H1 (cell line): ENCODE measurements around the gene PRXL2A. TPM values are rescaled to one million over a fixed set of nuclear protein-coding genes. Genes with fewer than 3 reads are reported as not detected.
A peak's percentile ranks its signal among the peaks of the same experiment; 100 is the strongest.

Experiments
- CTCF ChIA-PET: fragments of 300-600 bp; sonication (Branson Sonifier 250); formaldehyde crosslinking; loops from one replicate; lab custom pipeline; 2021; ENCODE audit not compliant: partially characterized antibody; lab: Charles Lee
- POLR2A ChIA-PET: fragments of 300-600 bp; sonication (Branson Sonifier 250); formaldehyde crosslinking; loops from one replicate; lab custom pipeline; 2021; ENCODE audit warnings: inconsistent platforms; ENCODE audit not compliant: partially characterized antibody; lab: Charles Lee
- DNase-seq, 2 experiments: peaks; one replicate each; pipeline versions ENCODE4 v3.0.0 to v3.0.0-alpha.2; 2010 to 2022; ENCODE audit warnings: low spot score in 2 of 2, low read depth in 1 of 2, mixed read lengths in 1 of 2
- FAIRE-seq: peaks from 2 replicates; lab custom pipeline; 2011; peaks lifted over from hg19 to GRCh38; lab: Jason Lieb, UNC
- H2AFZ ChIP-seq: 2 replicates; pipeline ENCODE4 v1.8.1; 2012; ENCODE audit warnings: low read length, inconsistent platforms
- H2AK5ac ChIP-seq: 2 replicates; pipeline ENCODE4 v1.6.1; 2013; ENCODE audit warnings: low read depth, low read length
- H2BK120ac ChIP-seq: replicated peaks from 2 replicates; pipeline ENCODE3; 2013; ENCODE audit warnings: low read depth, low read length, inconsistent platforms
- H2BK12ac ChIP-seq: 2 replicates; pipeline ENCODE4 v1.6.1; 2013; ENCODE audit warnings: low read depth, low read length
- H2BK15ac ChIP-seq: 2 replicates; pipeline ENCODE4 v1.6.1; 2013; ENCODE audit warnings: low read length
- H2BK20ac ChIP-seq: 2 replicates; pipeline ENCODE4 v1.6.1; 2013; ENCODE audit warnings: low read length
- H2BK5ac ChIP-seq: 2 replicates; pipeline ENCODE4 v1.6.1; 2013; ENCODE audit warnings: low read depth, low read length
- H3K14ac ChIP-seq: 2 replicates; pipeline ENCODE4 v1.6.1; 2013; ENCODE audit warnings: inconsistent platforms; ENCODE audit not compliant: insufficient read length
- H3K18ac ChIP-seq: 2 replicates; pipeline ENCODE4 v1.6.1; 2013; ENCODE audit warnings: low read length; ENCODE audit errors: extremely low read depth
- H3K23ac ChIP-seq: 2 replicates; pipeline ENCODE4 v1.6.1; 2013; ENCODE audit warnings: inconsistent platforms; ENCODE audit not compliant: insufficient read length
- H3K23me2 ChIP-seq: 2 replicates; pipeline ENCODE4 v1.6.1; 2013; ENCODE audit warnings: low read depth, low read length
- H3K27ac ChIP-seq: 2 replicates; pipeline ENCODE4 v1.6.1; 2011; ENCODE audit warnings: low read depth, low read length, inconsistent platforms
- H3K27me3 ChIP-seq, 4 experiments: replicated peaks in 1 of 4; 1 replicate in 1 of 4; 2 replicates in 3 of 4; pipeline versions ENCODE4 v1.6.1 to v1.8.1; 2011 to 2013; ENCODE audit warnings: low read length in 3 of 4, mild to moderate bottlenecking in 3 of 4, inconsistent platforms in 2 of 4, mixed read lengths in 2 of 4, moderate library complexity in 1 of 4; ENCODE audit not compliant: control insufficient read depth in 3 of 4, insufficient read depth in 3 of 4; ENCODE audit errors: extremely low read depth in 1 of 4
- H3K36me3 ChIP-seq, 4 experiments: 2 replicates each; pipeline versions ENCODE4 v1.6.1 to v1.8.1; 2011 to 2013; ENCODE audit warnings: mild to moderate bottlenecking in 4 of 4, low read length in 3 of 4, moderate library complexity in 2 of 4, control low read depth in 1 of 4, inconsistent platforms in 1 of 4; ENCODE audit not compliant: insufficient read depth in 4 of 4, control insufficient read depth in 2 of 4
- H3K4ac ChIP-seq: replicated peaks from 2 replicates; pipeline ENCODE3; 2013; ENCODE audit warnings: low read length, low read depth, mixed read lengths, inconsistent platforms; ENCODE audit not compliant: insufficient read length
- H3K4me1 ChIP-seq, 4 experiments: replicated peaks in 1 of 4; 1 replicate in 1 of 4; 2 replicates in 3 of 4; pipeline versions ENCODE4 v1.6.1 to v1.8.1; 2011 to 2013; ENCODE audit warnings: low read length in 3 of 4, inconsistent platforms in 2 of 4, mixed read lengths in 1 of 4; ENCODE audit not compliant: insufficient read depth in 4 of 4, control insufficient read depth in 3 of 4
- H3K4me2 ChIP-seq, 2 experiments: 2 replicates each; pipeline versions ENCODE4 v1.6.1 to v1.8.1; 2011 to 2013; ENCODE audit warnings: low read depth in 2 of 2, low read length in 2 of 2, control low read depth in 1 of 2, inconsistent platforms in 1 of 2, mild to moderate bottlenecking in 1 of 2; ENCODE audit not compliant: insufficient read depth in 1 of 2
- H3K4me3 ChIP-seq, 4 experiments: fragments of 200-600, 300-600 bp in 1 of 4; sonication (generic), shearing (Covaris generic), sonication (Bioruptor Twin) in 1 of 4; 2 replicates each; pipeline versions ENCODE4 v1.5.1 to v1.8.1; 2011 to 2016; ENCODE audit warnings: low read length in 4 of 4, low read depth in 3 of 4, control low read depth in 2 of 4, inconsistent platforms in 2 of 4, mild to moderate bottlenecking in 2 of 4, mixed read lengths in 1 of 4, moderate library complexity in 1 of 4; ENCODE audit not compliant: insufficient read depth in 2 of 4; ENCODE audit errors: extremely low read depth in 1 of 4
- H3K56ac ChIP-seq: replicated peaks from 2 replicates; pipeline ENCODE3; 2013; ENCODE audit warnings: low read depth, mild to moderate bottlenecking, mixed read lengths, low read length, inconsistent platforms; ENCODE audit not compliant: insufficient read length
- H3K79me1 ChIP-seq: 2 replicates; pipeline ENCODE4 v1.6.1; 2013; ENCODE audit warnings: low read depth, low read length, control low read depth
- H3K79me2 ChIP-seq, 2 experiments: 2 replicates each; pipeline versions ENCODE4 v1.6.1 to v1.8.1; 2012 to 2013; ENCODE audit warnings: low read length in 2 of 2, mild to moderate bottlenecking in 2 of 2, inconsistent platforms in 1 of 2; ENCODE audit not compliant: insufficient read depth in 2 of 2, control insufficient read depth in 1 of 2
- H3K9ac ChIP-seq, 4 experiments: replicated peaks in 1 of 4; 1 replicate in 1 of 4; 2 replicates in 3 of 4; pipeline versions ENCODE4 v1.6.1 to v1.8.1; 2011 to 2013; ENCODE audit warnings: low read depth in 3 of 4, low read length in 3 of 4, control low read depth in 2 of 4, mild to moderate bottlenecking in 2 of 4, moderate library complexity in 2 of 4, inconsistent platforms in 1 of 4; ENCODE audit errors: extremely low read depth in 1 of 4
- H3K9me3 ChIP-seq, 2 experiments: 2 replicates each; pipeline versions ENCODE4 v1.6.1 to v1.8.1; 2012 to 2013; ENCODE audit warnings: mild to moderate bottlenecking in 2 of 2, moderate library complexity in 2 of 2, control low read depth in 1 of 2, inconsistent platforms in 1 of 2, low read depth in 1 of 2, low read length in 1 of 2, mixed read lengths in 1 of 2; ENCODE audit not compliant: insufficient read depth in 2 of 2
- H4K20me1 ChIP-seq, 2 experiments: replicated peaks in 1 of 2; 2 replicates each; pipeline versions ENCODE3 to v1.8.1; 2011 to 2013; ENCODE audit warnings: inconsistent platforms in 2 of 2, low read length in 2 of 2, mild to moderate bottlenecking in 1 of 2; ENCODE audit not compliant: insufficient read depth in 2 of 2, control insufficient read depth in 1 of 2
- H4K5ac ChIP-seq: 2 replicates; pipeline ENCODE4 v1.6.1; 2013; ENCODE audit warnings: low read length, low read depth, mixed read lengths, inconsistent platforms; ENCODE audit not compliant: insufficient read length
- H4K8ac ChIP-seq: 2 replicates; pipeline ENCODE4 v1.8.0; 2013; ENCODE audit warnings: mild to moderate bottlenecking, moderate library complexity, low read length, inconsistent platforms; ENCODE audit not compliant: insufficient read depth; ENCODE audit errors: extremely low read depth
- H4K91ac ChIP-seq: replicated peaks from 2 replicates; pipeline ENCODE3; 2013; ENCODE audit warnings: low read length, mixed read lengths, inconsistent platforms; ENCODE audit not compliant: insufficient read length
- GTF2F1 ChIP-seq: IDR thresholded peaks from 2 replicates; pipeline ENCODE4 v1.6.1; 2012; ENCODE audit warnings: low read depth, low read length, improper control_type of control experiment, borderline replicate concordance
- JUND ChIP-seq: IDR thresholded peaks from 2 replicates; pipeline ENCODE4 v1.6.1; 2011; ENCODE audit warnings: mild to moderate bottlenecking, improper control_type of control experiment, low read length
- NANOG ChIP-seq: IDR thresholded peaks from 2 replicates; pipeline ENCODE4 v1.6.1; 2011; ENCODE audit warnings: low read length, low read depth, mild to moderate bottlenecking, inconsistent platforms; ENCODE audit not compliant: insufficient read depth, poor library complexity, severe bottlenecking
- PHF8 ChIP-seq: fragments of 200-600 bp; sonication (generic); conservative IDR thresholded peaks from 2 replicates; pipeline ENCODE4 v1.7.1; 2012; ENCODE audit warnings: low read depth, mild to moderate bottlenecking, inconsistent platforms, low read length, moderate library complexity
- WGBS, 2 experiments: shearing (Covaris generic) in 1 of 2; methylation state at CpG; one replicate each; pipeline versions ENCODE4 v1.1.6 to v1.1.7; 2013 to 2015; ENCODE audit warnings: low lambda C conversion rate in 2 of 2, mixed read lengths in 2 of 2, inconsistent platforms in 1 of 2, low coverage in 1 of 2, missing lambda C conversion rate in 1 of 2; ENCODE audit not compliant: insufficient replicate concordance in 2 of 2, insufficient coverage in 1 of 2, insufficient read length in 1 of 2; ENCODE audit errors: extremely low coverage in 1 of 2, missing lambda C conversion rate in 1 of 2; 5-methylcytosine and 5-hydroxymethylcytosine counted together
- polyA plus RNA-seq, 7 experiments: library from polyadenylated mRNA; depleted of rRNA in 3 of 7; stranded (reverse) in 5 of 7; unstranded in 2 of 7; fragments of >200 nt in 5 of 7; fragments of 200-250 nt in 2 of 7; gene quantifications; 1 replicate in 5 of 7; 2 replicates in 1 of 7; 4 replicates in 1 of 7; pipeline versions ENCODE4 v1.2.1 to v1.2.3, GENCODE V29; 2011 to 2013; ENCODE audit warnings: missing spikeins in 2 of 7, mixed read lengths in 2 of 7
- total RNA-seq: library from RNA; stranded (reverse); fragmentation: NEBNext Ultra II Directional; extraction: Animal tissue kit (Norgen Biotek cat#: 25700); gene quantifications from 2 replicates; pipeline ENCODE4 v1.2.1, GENCODE V29; 2021
- TF ChIP-seq, protein P1 (sequence below): IDR thresholded peaks from 2 replicates; pipeline ENCODE4 v1.6.1; 2011; ENCODE audit warnings: low read length, improper control_type of control experiment

The PRXL2A gene
- total and polyA plus RNA-seq, 2 of the 8 experiments (the other 6 are each of a cell fraction or from before 2014, with no cell fraction given), result 13.4 to 58.3 TPM

- no peaks in the 10 kb centered on the region for H3K9me3 ChIP-seq
- no peaks in the 10 kb centered on the region for H3K36me3 ChIP-seq
- H3K14ac ChIP-seq, result no peak overlapping the region
- peaks cover 19 to 35% of the 10 kb centered on the region in 2 experiments for H4K20me1 ChIP-seq
- H3K4me2 ChIP-seq, result peak overlapping the region; percentile 77 to 81
- no peak overlapping the region for H4K91ac ChIP-seq
- H2BK5ac ChIP-seq, result peak overlapping the region; percentile 35; the same call in 1 of the 2 replicates
- peak overlapping the region; percentile 95; the same call in 1 of the 2 replicates for H4K8ac ChIP-seq
- peak overlapping the region; percentile 72 to 92 (median 78) for H3K9ac ChIP-seq
- peaks cover 22 to 30% (median 26%) of the 10 kb centered on the region in 4 experiments for H3K4me1 ChIP-seq
- peak overlapping the region; percentile 65 for H4K5ac ChIP-seq
- FAIRE-seq (no peak), DNase-seq (peak in 1 of 2 experiments; percentile 81)
- peak overlapping the region; percentile 62 for H3K56ac ChIP-seq
- H2AK5ac ChIP-seq, result no peak overlapping the region; the same call in 1 of the 2 replicates
- peak overlapping the region; percentile 85; the same call in 1 of the 2 replicates for H3K27ac ChIP-seq
- ChIA-PET CTCF (interaction anchor here (30.5 to 38.4 kb wide), 2 partner anchors 12 to 51 kb away, joined by 456 to 1263 read pairs; no protein-coding TSS in a partner anchor), POLR2A (interaction anchor here (1.0 to 1.5 kb wide), 4 partner anchors 10 to 51 kb away, joined by 3 to 5 read pairs (median 4); no protein-coding TSS in a partner anchor)
- H2BK120ac ChIP-seq, result no peak overlapping the region
- no peak overlapping the region for H3K23ac ChIP-seq
- peaks cover 11% of the 10 kb centered on the region; the same call in 1 of the 2 replicates for H3K79me1 ChIP-seq
- 1% methylated on average over 72 of the region's 81 CpGs; no CpG with 5 or more reads in 1 of the 2 experiments for WGBS, 2 experiments
- peaks cover 16 to 46% of the 10 kb centered on the region in 2 experiments for H3K79me2 ChIP-seq
- no peak overlapping the region for H2AFZ ChIP-seq
- H2BK12ac ChIP-seq, result no peak overlapping the region
- H3K18ac ChIP-seq, result peak overlapping the region; percentile 71
- no peak overlapping the region for H2BK15ac ChIP-seq
- H3K27me3 ChIP-seq, result peaks cover 0 to 4% (median 0%) of the 10 kb centered on the region in 4 experiments; a peak in 2 of 7 replicates
- H3K23me2 ChIP-seq, result peaks cover 9% of the 10 kb centered on the region; the same call in 1 of the 2 replicates
- H3K4ac ChIP-seq, result peak overlapping the region; percentile 21
- no peak overlapping the region for H2BK20ac ChIP-seq
- H3K4me3 ChIP-seq, result peak overlapping the region; percentile 71 to 98 (median 85)
- TF ChIP-seq GTF2F1 (no peak), PHF8 (0 out of 2 replicates have a peak, but pooled peaks have one; percentile 17), JUND (no peak), NANOG (no peak)
- TF ChIP-seq, protein P1, sequence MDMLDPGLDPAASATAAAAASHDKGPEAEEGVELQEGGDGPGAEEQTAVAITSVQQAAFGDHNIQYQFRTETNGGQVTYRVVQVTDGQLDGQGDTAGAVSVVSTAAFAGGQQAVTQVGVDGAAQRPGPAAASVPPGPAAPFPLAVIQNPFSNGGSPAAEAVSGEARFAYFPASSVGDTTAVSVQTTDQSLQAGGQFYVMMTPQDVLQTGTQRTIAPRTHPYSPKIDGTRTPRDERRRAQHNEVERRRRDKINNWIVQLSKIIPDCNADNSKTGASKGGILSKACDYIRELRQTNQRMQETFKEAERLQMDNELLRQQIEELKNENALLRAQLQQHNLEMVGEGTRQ, result no peak
Measured at GRCh38 chr10:80454513-80455460, 46.4 kb downstream of the PRXL2A start.
